HG03064 (cell line): ENCODE measurements around the gene COL9A2.

Experiments
- ATAC-seq: cut with Tn5 transposase; IDR thresholded peaks from one replicate; pipeline ENCODE4 v1.9.1; 2021; ENCODE audit warnings: low read depth; ENCODE audit not compliant: unreplicated experiment

Gene COL9A2

GRCh38 chr1:40305451-40305850, 11.6 kb downstream of the COL9A2 start:
- ATAC-seq = no peak

- no peak for ATAC-seq
Measured at GRCh38 chr1:40303790-40304189, 13.3 kb downstream of the COL9A2 start.

- ATAC-seq = no peak
Measured at GRCh38 chr1:40303051-40303771, 13.9 kb downstream of the COL9A2 start.

- no peak for ATAC-seq
Measured at GRCh38 chr1:40302475-40302874, 14.6 kb downstream of the COL9A2 start.

GRCh38 chr1:40301541-40302299, 15.4 kb downstream of the COL9A2 start:
- no peak for ATAC-seq

GRCh38 chr1:40301066-40301465, 16.0 kb downstream of the COL9A2 start:
- no peak for ATAC-seq

GRCh38 chr1:40300651-40301050, 16.4 kb downstream of the COL9A2 start:
- ATAC-seq = no peak

- no peak for ATAC-seq
Measured at GRCh38 chr1:40300249-40300567, 16.9 kb downstream of the COL9A2 start.

- ATAC-seq = no peak
Measured at GRCh38 chr1:40299366-40300248, 17.5 kb downstream of the COL9A2 start.

- ATAC-seq = no peak
Measured at GRCh38 chr1:40291293-40291692, 25.8 kb downstream of the COL9A2 start.

GRCh38 chr1:40281853-40282252, 35.2 kb downstream of the COL9A2 start:
- ATAC-seq = no peak

GRCh38 chr1:40276122-40276521, 41.0 kb downstream of the COL9A2 start:
- no peak for ATAC-seq

- no peak for ATAC-seq
Measured at GRCh38 chr1:40274331-40274730, 42.8 kb downstream of the COL9A2 start.

GRCh38 chr1:40273547-40274166, 43.4 kb downstream of the COL9A2 start:
- no peak for ATAC-seq

GRCh38 chr1:40272653-40273213, 44.4 kb downstream of the COL9A2 start:
- ATAC-seq = no peak

- no peak for ATAC-seq
Measured at GRCh38 chr1:40270152-40270834, 46.8 kb downstream of the COL9A2 start.

- no peak for ATAC-seq
Measured at GRCh38 chr1:40268211-40268610, 48.9 kb downstream of the COL9A2 start.

GRCh38 chr1:40267767-40268187, 49.3 kb downstream of the COL9A2 start:
- no peak for ATAC-seq

GRCh38 chr1:40266786-40267535, 50.1 kb downstream of the COL9A2 start:
- ATAC-seq = no peak
